Endothelial cell of umbilical vein (primary cell): ENCODE results near the gene CLDND2. TPM values are rescaled to one million over a fixed set of nuclear protein-coding genes. Genes with fewer than 3 reads are reported as not detected.

Experiments
- BruUV-seq: library from RNA; stranded (reverse); fragments of 400-500 nt; replicated peaks from 2 replicates; lab custom pipeline; 2021; lab: Mats Ljungman, UMichigan
- CTCF ChIA-PET: fragments of 300-600, 350-600 bp; sonication (Branson Sonifier 250); formaldehyde crosslinking; loops from one replicate; lab custom pipeline; 2021; ENCODE audit warnings: antibody characterized with exemption, inconsistent platforms; lab: Charles Lee
- POLR2A ChIA-PET: fragments of 300-600, 350-600 bp; sonication (Branson Sonifier 250); formaldehyde crosslinking; loops from one replicate; lab custom pipeline; 2021; ENCODE audit warnings: antibody characterized with exemption, inconsistent platforms; lab: Charles Lee
- DNase-seq: peaks from one replicate; pipeline ENCODE4 v3.0.0-alpha.2; 2011; ENCODE audit warnings: low read depth, low spot score
- FAIRE-seq: peaks from 2 replicates; lab custom pipeline; 2011; peaks lifted over from hg19 to GRCh38; lab: Jason Lieb, UNC
- H2AFZ ChIP-seq: 2 replicates; pipeline ENCODE4 v1.6.0; 2012; ENCODE audit warnings: low read depth, low read length, control low read depth, inconsistent platforms
- H3K27ac ChIP-seq: 2 replicates; pipeline ENCODE4 v1.5.1; 2011; ENCODE audit warnings: low read depth, mild to moderate bottlenecking, control low read depth, low read length, moderate library complexity; ENCODE audit not compliant: insufficient read depth
- H3K27me3 ChIP-seq, 2 experiments: 2 replicates each; pipeline versions ENCODE4 v1.6.0 to v1.6.1; 2011; ENCODE audit warnings: low read length in 2 of 2, mixed read lengths in 1 of 2; ENCODE audit not compliant: control insufficient read depth in 2 of 2, insufficient read depth in 2 of 2
- H3K36me3 ChIP-seq, 2 experiments: 2 replicates in 1 of 2; 3 replicates in 1 of 2; pipeline ENCODE4 v1.5.1; 2011; ENCODE audit warnings: low read length in 2 of 2, mild to moderate bottlenecking in 1 of 2, moderate library complexity in 1 of 2; ENCODE audit not compliant: control insufficient read depth in 2 of 2, insufficient read depth in 2 of 2; ENCODE audit errors: extremely low read depth in 1 of 2
- H3K4me1 ChIP-seq: 3 replicates; pipeline ENCODE4 v1.5.1; 2011; ENCODE audit warnings: mild to moderate bottlenecking, low read length; ENCODE audit not compliant: control insufficient read depth, insufficient read depth; ENCODE audit errors: extremely low read depth
- H3K4me2 ChIP-seq: 2 replicates; pipeline ENCODE4 v1.6.1; 2011; ENCODE audit warnings: low read length, control low read depth, mixed read lengths; ENCODE audit not compliant: insufficient read depth
- H3K4me3 ChIP-seq, 3 experiments: fragments of 200-600 bp in 1 of 3; sonication (generic), shearing (Covaris generic) in 1 of 3; replicated peaks in 1 of 3; 2 replicates each; pipeline ENCODE4 v1.5.1; 2011 to 2016; ENCODE audit warnings: control low read depth in 3 of 3, low read length in 3 of 3, mild to moderate bottlenecking in 2 of 3, inconsistent platforms in 1 of 3, low read depth in 1 of 3, moderate library complexity in 1 of 3; ENCODE audit not compliant: insufficient read depth in 1 of 3
- H3K79me2 ChIP-seq: 2 replicates; pipeline ENCODE4 v1.6.0; 2012; ENCODE audit warnings: low read length, inconsistent platforms; ENCODE audit not compliant: control insufficient read depth, insufficient read depth
- H3K9ac ChIP-seq: replicated peaks from 2 replicates; pipeline ENCODE3; 2011; ENCODE audit warnings: low read length, control low read depth; ENCODE audit not compliant: insufficient read depth; ENCODE audit errors: extremely low read depth
- H3K9me1 ChIP-seq: replicated peaks from 3 replicates; pipeline ENCODE4 v1.6.0; 2011; ENCODE audit warnings: mild to moderate bottlenecking, low read length; ENCODE audit not compliant: control insufficient read depth, insufficient read depth; ENCODE audit errors: extremely low read depth
- H3K9me3 ChIP-seq: replicated peaks from 2 replicates; pipeline ENCODE4 v1.5.1; 2012; ENCODE audit warnings: low read length, inconsistent platforms; ENCODE audit not compliant: control insufficient read depth, insufficient read depth
- H4K20me1 ChIP-seq: replicated peaks from 2 replicates; pipeline ENCODE3; 2011; ENCODE audit warnings: mild to moderate bottlenecking, low read length; ENCODE audit not compliant: control insufficient read depth, insufficient read depth; ENCODE audit errors: extremely low read depth
- EZH2 ChIP-seq: IDR thresholded peaks from 2 replicates; pipeline ENCODE4 v1.6.1; 2012; ENCODE audit warnings: borderline replicate concordance, low read depth, mild to moderate bottlenecking, moderate library complexity, low read length, inconsistent platforms; ENCODE audit not compliant: severe bottlenecking
- FOS ChIP-seq: IDR thresholded peaks from 2 replicates; pipeline ENCODE4 v1.6.1; 2011; ENCODE audit warnings: mild to moderate bottlenecking, low read length, moderate library complexity, borderline replicate concordance; ENCODE audit not compliant: insufficient read depth
- GATA2 ChIP-seq: IDR thresholded peaks from 2 replicates; pipeline ENCODE4 v1.7.0; 2011; ENCODE audit warnings: low read depth, mild to moderate bottlenecking, moderate library complexity, mixed read lengths, low read length; ENCODE audit not compliant: insufficient read length, insufficient read depth
- POLR2A ChIP-seq: IDR thresholded peaks from 2 replicates; pipeline ENCODE4 v1.6.1; 2012; ENCODE audit warnings: low read depth, mild to moderate bottlenecking, control low read depth, low read length
- dilution Hi-C: fragments of 300-500 bp; cut with MboI; formaldehyde crosslinking; loops from one replicate; pipeline ENCODE4 v1.15.0; 2019; ENCODE audit warnings: low sequenced_read_pairs; ENCODE audit not compliant: extremely low pct_ligation_motif_present
- intact Hi-C: fragments of 100-400 bp; cut with micrococcal nuclease; formaldehyde crosslinking; loops from one replicate; pipeline ENCODE4 v1.10.0; 2022
- polyA plus RNA-seq, 4 experiments: library from polyadenylated mRNA; depleted of rRNA in 3 of 4; stranded (reverse) in 3 of 4; unstranded in 1 of 4; fragments of >200 nt; gene quantifications; 2 replicates each; pipeline versions ENCODE4 v1.2.1 to v1.2.3, GENCODE V29; 2011 to 2012; ENCODE audit warnings: missing spikeins in 1 of 4
- total RNA-seq: library from RNA; stranded (reverse); gene quantifications from 2 replicates; pipeline ENCODE4 v1.2.3, GENCODE V29; 2021
- TF ChIP-seq, protein P1 (sequence below), 2 donors: IDR thresholded peaks; 1 replicate in 1 of 2; 2 replicates in 1 of 2; pipeline ENCODE4 v1.5.1; 2011; ENCODE audit warnings: low read length in 2 of 2, mild to moderate bottlenecking in 2 of 2, moderate library complexity in 2 of 2, control low read depth in 1 of 2, inconsistent platforms in 1 of 2, low read depth in 1 of 2; ENCODE audit not compliant: insufficient read depth in 1 of 2; ENCODE audit errors: extremely low read depth in 1 of 2
- TF ChIP-seq, protein P2 (sequence below): IDR thresholded peaks from 2 replicates; pipeline ENCODE4 v1.6.1; 2011; ENCODE audit not compliant: insufficient read depth, insufficient read length

The CLDND2 gene
- total and polyA plus RNA-seq, 2 donors (not counting 3 experiments of a cell fraction or from before 2014, with no cell fraction given), result 0.97 TPM; not detected in 1

- Histone ChIP-seq H3K9me3 (no peaks in the 10 kb centered on the region), H4K20me1 (no peaks in the 10 kb centered on the region), H3K4me1 (no peaks in the 10 kb centered on the region), H3K4me2 (no peak overlapping the region), H3K79me2 (no peaks in the 10 kb centered on the region), H3K4me3 (no peak overlapping the region), H2AFZ (no peak overlapping the region), H3K9ac (no peak overlapping the region), H3K36me3 (no peaks in the 10 kb centered on the region), H3K27ac (no peak overlapping the region), H3K27me3 (peaks cover 6 to 7% of the 10 kb centered on the region in 2 experiments), H3K9me1 (no peaks in the 10 kb centered on the region)
- dilution Hi-C loops (no loop called here), intact Hi-C loops (loop anchor here (5.0 kb wide), 1 partner anchor 41 kb away; the partner anchor contains the start of genes CLDND2 and ETFB)
- TF ChIP-seq GATA2, result no peak
- BruUV-seq, result no TSS peak
- CTCF ChIA-PET, result no interaction called here
- FAIRE-seq (no peak), DNase-seq (no peak)
- POLR2A ChIA-PET, result no interaction called here
Measured at GRCh38 chr19:51326216-51327065, 42.4 kb downstream of the CLDND2 start.

- H3K79me2 ChIP-seq, result no peaks in the 10 kb centered on the region
- H4K20me1 ChIP-seq, result no peaks in the 10 kb centered on the region
- no peak overlapping the region for H3K4me3 ChIP-seq
- POLR2A ChIA-PET, result no interaction called here
- H2AFZ ChIP-seq, result no peak overlapping the region
- intact Hi-C loops, result loop anchor here (5.0 kb wide), 1 partner anchor 42 kb away; the partner anchor contains the start of genes CLDND2 and ETFB
- H3K27ac ChIP-seq, result no peak overlapping the region
- no TSS peak for BruUV-seq
- no peaks in the 10 kb centered on the region for H3K4me1 ChIP-seq
- DNase-seq (no peak), FAIRE-seq (no peak)
- H3K4me2 ChIP-seq, result no peak overlapping the region
- H3K9me1 ChIP-seq, result no peaks in the 10 kb centered on the region
- no peaks in the 10 kb centered on the region for H3K36me3 ChIP-seq
- dilution Hi-C loops, result no loop called here
- no peaks in the 10 kb centered on the region for H3K9me3 ChIP-seq
- TF ChIP-seq, protein P1, sequence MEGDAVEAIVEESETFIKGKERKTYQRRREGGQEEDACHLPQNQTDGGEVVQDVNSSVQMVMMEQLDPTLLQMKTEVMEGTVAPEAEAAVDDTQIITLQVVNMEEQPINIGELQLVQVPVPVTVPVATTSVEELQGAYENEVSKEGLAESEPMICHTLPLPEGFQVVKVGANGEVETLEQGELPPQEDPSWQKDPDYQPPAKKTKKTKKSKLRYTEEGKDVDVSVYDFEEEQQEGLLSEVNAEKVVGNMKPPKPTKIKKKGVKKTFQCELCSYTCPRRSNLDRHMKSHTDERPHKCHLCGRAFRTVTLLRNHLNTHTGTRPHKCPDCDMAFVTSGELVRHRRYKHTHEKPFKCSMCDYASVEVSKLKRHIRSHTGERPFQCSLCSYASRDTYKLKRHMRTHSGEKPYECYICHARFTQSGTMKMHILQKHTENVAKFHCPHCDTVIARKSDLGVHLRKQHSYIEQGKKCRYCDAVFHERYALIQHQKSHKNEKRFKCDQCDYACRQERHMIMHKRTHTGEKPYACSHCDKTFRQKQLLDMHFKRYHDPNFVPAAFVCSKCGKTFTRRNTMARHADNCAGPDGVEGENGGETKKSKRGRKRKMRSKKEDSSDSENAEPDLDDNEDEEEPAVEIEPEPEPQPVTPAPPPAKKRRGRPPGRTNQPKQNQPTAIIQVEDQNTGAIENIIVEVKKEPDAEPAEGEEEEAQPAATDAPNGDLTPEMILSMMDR (IDR thresholded peaks at IDR 0.05; ENCODE audit: extremely low read depth in 1 of 2, insufficient read depth in 1 of 2, low read depth in 1 of 2, low read length in 2 of 2), result no peak
- TF ChIP-seq EZH2 (no peak), POLR2A (no peak), GATA2 (no peak), FOS (no peak)
- TF ChIP-seq, protein P2, sequence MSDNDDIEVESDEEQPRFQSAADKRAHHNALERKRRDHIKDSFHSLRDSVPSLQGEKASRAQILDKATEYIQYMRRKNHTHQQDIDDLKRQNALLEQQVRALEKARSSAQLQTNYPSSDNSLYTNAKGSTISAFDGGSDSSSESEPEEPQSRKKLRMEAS, result no peak
- H3K27me3 ChIP-seq, result peaks cover 6 to 7% of the 10 kb centered on the region in 2 experiments
- CTCF ChIA-PET, result no interaction called here
- no peak overlapping the region for H3K9ac ChIP-seq
Measured at GRCh38 chr19:51325161-51325976, 43.4 kb downstream of the CLDND2 start.
